Tibial nerve (tissue), 4 donors: ENCODE results near the gene CACNA1F. TPM values are rescaled to one million over a fixed set of nuclear protein-coding genes. Genes with fewer than 3 reads are reported as not detected.

ENCODE experiments used
- DNase-seq, 2 donors: peaks; one replicate each; pipeline ENCODE4 v3.0.0-alpha.2; 2019; ENCODE audit warnings: low spot score in 2 of 2
- H3K27ac ChIP-seq, 4 donors: fragments of 200-600 bp; sonication (generic) in 3 of 4; one replicate each; pipeline ENCODE4 v1.5.1; 2017 to 2019; ENCODE audit warnings: mild to moderate bottlenecking in 1 of 4
- H3K27me3 ChIP-seq, 2 donors: fragments of 200-600 bp; sonication (generic) in 1 of 2; one replicate each; pipeline versions ENCODE4 v1.5.1 to v1.6.0; 2017 to 2019
- H3K36me3 ChIP-seq, 3 donors: fragments of 200-600 bp; sonication (generic); one replicate each; pipeline ENCODE4 v1.5.1; 2018 to 2019
- H3K4me1 ChIP-seq, 4 donors: fragments of 200-600 bp; sonication (generic) in 3 of 4; one replicate each; pipeline ENCODE4 v1.5.1; 2017 to 2019
- H3K4me3 ChIP-seq, 4 donors: fragments of 200-600 bp; sonication (generic) in 3 of 4; one replicate each; pipeline ENCODE4 v1.5.1; 2017 to 2019; ENCODE audit warnings: mild to moderate bottlenecking in 1 of 4, moderate library complexity in 1 of 4
- H3K9me3 ChIP-seq, 4 donors: fragments of 200-600 bp; sonication (generic) in 3 of 4; one replicate each; pipeline ENCODE4 v1.5.1; 2017 to 2019
- EP300 ChIP-seq, 2 donors: sonication (generic); formaldehyde crosslinking; IDR thresholded peaks; one replicate each; pipeline ENCODE4 v1.6.1; 2017; ENCODE audit warnings: antibody characterized with exemption in 2 of 2, mild to moderate bottlenecking in 1 of 2
- POLR2A ChIP-seq, 2 donors: fragments of 450-650 bp; IDR thresholded peaks; one replicate each; pipeline ENCODE4 v1.6.1; 2017; ENCODE audit warnings: antibody characterized with exemption in 2 of 2, mild to moderate bottlenecking in 2 of 2, moderate library complexity in 2 of 2
- WGBS, 2 donors: methylation state at CpG; one replicate each; pipeline ENCODE4 v1.1.5; 2018; 5-methylcytosine and 5-hydroxymethylcytosine counted together
- total RNA-seq, 4 donors: library from RNA; depleted of rRNA; stranded (reverse); fragments of >200 nt; gene quantifications; one replicate each; pipeline ENCODE4 v1.1.0, GENCODE V29; 2016
- TF ChIP-seq, protein P1 (sequence below), 5 experiments: fragments of 200-600 bp in 3 of 5; fragments of 450-650 bp in 2 of 5; sonication (generic) in 3 of 5; IDR thresholded peaks; one replicate each; pipeline ENCODE4 v1.5.1; 2016 to 2019; ENCODE audit warnings: antibody characterized with exemption in 5 of 5, mild to moderate bottlenecking in 3 of 5, moderate library complexity in 2 of 5

The CACNA1F gene
- total RNA-seq, 4 donors from 2014 or later = under 0.01 to 1.0 (median 0.40) TPM

GRCh38 chrX:49249616-49250015 lies 16.5 kb upstream of the CACNA1F start:
- Histone ChIP-seq H3K27me3 (no peaks in the 10 kb centered on the region), H3K4me3 (no peak overlapping the region), H3K4me1 (no peaks in the 10 kb centered on the region), H3K27ac (no peak overlapping the region), H3K36me3 (peaks cover 0 to 61% (median 0%) of the 10 kb centered on the region in 3 donors), H3K9me3 (no peaks in the 10 kb centered on the region)
- WGBS, 2 donors = 72 to 85% methylated on average over 3 to 5 of the region's 9 CpGs
- no peak for TF ChIP-seq POLR2A (IDR thresholded peaks at IDR 0.05)
- TF ChIP-seq, protein P1, sequence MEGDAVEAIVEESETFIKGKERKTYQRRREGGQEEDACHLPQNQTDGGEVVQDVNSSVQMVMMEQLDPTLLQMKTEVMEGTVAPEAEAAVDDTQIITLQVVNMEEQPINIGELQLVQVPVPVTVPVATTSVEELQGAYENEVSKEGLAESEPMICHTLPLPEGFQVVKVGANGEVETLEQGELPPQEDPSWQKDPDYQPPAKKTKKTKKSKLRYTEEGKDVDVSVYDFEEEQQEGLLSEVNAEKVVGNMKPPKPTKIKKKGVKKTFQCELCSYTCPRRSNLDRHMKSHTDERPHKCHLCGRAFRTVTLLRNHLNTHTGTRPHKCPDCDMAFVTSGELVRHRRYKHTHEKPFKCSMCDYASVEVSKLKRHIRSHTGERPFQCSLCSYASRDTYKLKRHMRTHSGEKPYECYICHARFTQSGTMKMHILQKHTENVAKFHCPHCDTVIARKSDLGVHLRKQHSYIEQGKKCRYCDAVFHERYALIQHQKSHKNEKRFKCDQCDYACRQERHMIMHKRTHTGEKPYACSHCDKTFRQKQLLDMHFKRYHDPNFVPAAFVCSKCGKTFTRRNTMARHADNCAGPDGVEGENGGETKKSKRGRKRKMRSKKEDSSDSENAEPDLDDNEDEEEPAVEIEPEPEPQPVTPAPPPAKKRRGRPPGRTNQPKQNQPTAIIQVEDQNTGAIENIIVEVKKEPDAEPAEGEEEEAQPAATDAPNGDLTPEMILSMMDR (IDR thresholded peaks at IDR 0.05) = no peak
- no peak for TF ChIP-seq EP300 (IDR thresholded peaks at IDR 0.05)
- DNase-seq = no peak

DNA sequence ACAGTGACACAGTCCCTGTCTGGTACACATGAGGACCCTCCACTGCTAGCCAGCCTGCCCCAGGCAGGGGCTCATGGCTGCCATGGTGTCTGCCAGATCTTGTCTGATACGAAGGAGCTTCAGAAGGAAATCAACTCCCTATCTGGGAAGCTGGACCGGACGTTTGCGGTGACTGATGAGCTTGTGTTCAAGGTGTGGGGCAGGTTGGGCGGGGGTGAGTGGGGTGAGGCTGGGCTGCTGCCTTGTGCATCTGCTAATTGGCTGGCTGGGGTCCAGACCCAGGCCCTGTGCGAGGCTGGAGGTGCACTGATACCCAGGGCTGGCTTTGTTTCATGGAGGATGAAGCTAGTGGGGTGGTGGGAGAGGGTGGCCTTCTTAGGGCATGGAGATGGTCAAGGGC lies 15.9 kb upstream of the CACNA1F start:
- TF ChIP-seq, protein P1 (IDR thresholded peaks at IDR 0.05) = no peak
- TF ChIP-seq POLR2A (IDR thresholded peaks at IDR 0.05) (no peak), EP300 (IDR thresholded peaks at IDR 0.05) (no peak)
- H3K9me3 ChIP-seq = no peaks in the 10 kb centered on the region
- H3K4me3 ChIP-seq = no peak overlapping the region
- DNase-seq = no peak
- peaks cover 0 to 66% (median 0%) of the 10 kb centered on the region in 3 donors for H3K36me3 ChIP-seq
- no peaks in the 10 kb centered on the region for H3K27me3 ChIP-seq
- no peak overlapping the region for H3K27ac ChIP-seq
- 83 to 100% methylated on average over 2 to 6 of the region's 6 CpGs for WGBS, 2 donors
- no peaks in the 10 kb centered on the region for H3K4me1 ChIP-seq

GRCh38 chrX:49247916-49248811 lies 15.0 kb upstream of the CACNA1F start:
- H3K27me3 ChIP-seq = no peaks in the 10 kb centered on the region
- H3K27ac ChIP-seq = no peak overlapping the region
- no peak for TF ChIP-seq POLR2A (IDR thresholded peaks at IDR 0.05)
- TF ChIP-seq, protein P1 (IDR thresholded peaks at IDR 0.05) = no peak
- no peak for TF ChIP-seq EP300 (IDR thresholded peaks at IDR 0.05)
- no peak for DNase-seq
- 80 to 88% methylated on average over 6 to 26 of the region's 28 CpGs for WGBS, 2 donors
- H3K36me3 ChIP-seq = peaks cover 0 to 75% (median 0%) of the 10 kb centered on the region in 3 donors
- no peak overlapping the region for H3K4me3 ChIP-seq
- no peaks in the 10 kb centered on the region for H3K4me1 ChIP-seq
- H3K9me3 ChIP-seq = no peaks in the 10 kb centered on the region

GRCh38 chrX:49247346-49247745 lies 14.2 kb upstream of the CACNA1F start:
- DNase-seq = no peak
- H3K36me3 ChIP-seq = peaks cover 0 to 83% (median 0%) of the 10 kb centered on the region in 3 donors
- WGBS, 2 donors = 88% methylated on average over 11 of the region's 11 CpGs; no CpG with 5 or more reads in 1 of the 2 donors
- H3K4me1 ChIP-seq = no peaks in the 10 kb centered on the region
- TF ChIP-seq POLR2A (IDR thresholded peaks at IDR 0.05) (no peak), EP300 (IDR thresholded peaks at IDR 0.05) (no peak)
- TF ChIP-seq, protein P1 (IDR thresholded peaks at IDR 0.05) = no peak
- no peaks in the 10 kb centered on the region for H3K9me3 ChIP-seq
- H3K4me3 ChIP-seq = no peak overlapping the region
- H3K27ac ChIP-seq = no peak overlapping the region
- no peaks in the 10 kb centered on the region for H3K27me3 ChIP-seq

DNA sequence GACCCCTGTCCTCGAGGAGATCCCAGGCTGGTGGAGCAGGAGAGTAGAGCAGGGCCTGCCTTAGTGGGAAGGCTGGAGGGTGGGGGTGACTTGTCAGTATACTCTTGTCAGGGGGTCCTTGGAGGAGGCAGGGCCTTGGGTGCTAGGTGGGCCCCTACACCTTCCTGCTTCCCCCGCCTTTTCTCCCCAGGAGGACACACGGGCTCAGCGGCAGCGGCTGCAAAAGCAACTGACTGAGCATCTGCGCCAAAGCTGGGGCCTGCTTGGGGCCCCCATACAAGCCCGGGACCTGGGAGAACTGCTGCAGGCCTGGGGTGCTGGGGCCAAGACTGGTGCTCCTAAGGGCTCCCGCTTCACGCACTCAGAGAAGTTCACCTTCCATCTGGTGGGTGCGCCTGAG lies 13.4 kb upstream of the CACNA1F start:
- Histone ChIP-seq H3K27ac (no peak overlapping the region), H3K36me3 (peaks cover 0 to 88% (median 0%) of the 10 kb centered on the region in 3 donors), H3K27me3 (no peaks in the 10 kb centered on the region), H3K9me3 (no peaks in the 10 kb centered on the region), H3K4me1 (no peaks in the 10 kb centered on the region), H3K4me3 (no peak overlapping the region)
- WGBS, 2 donors = 93 to 100% methylated on average over 1 to 10 of the region's 10 CpGs
- TF ChIP-seq, protein P1 (IDR thresholded peaks at IDR 0.05) = no peak
- TF ChIP-seq POLR2A (IDR thresholded peaks at IDR 0.05) (no peak), EP300 (IDR thresholded peaks at IDR 0.05) (no peak)
- no peak for DNase-seq
